Nephron progenitor cell (in vitro differentiated cells): ENCODE measurements around the gene RDM1.

ENCODE experiments used
- DNase-seq: peaks from one replicate; pipeline ENCODE4 v3.0.0; 2021
- H3K27ac Mint-ChIP-seq: 2 replicates; pipeline ENCODE4 v1.8.0; 2021; ENCODE audit warnings: mild to moderate bottlenecking, moderate library complexity, mixed read lengths
- H3K27me3 Mint-ChIP-seq: 2 replicates; pipeline ENCODE4 v1.8.0; 2021; ENCODE audit warnings: mild to moderate bottlenecking, low read depth, mixed read lengths; ENCODE audit not compliant: poor library complexity
- H3K36me3 Mint-ChIP-seq: 2 replicates; pipeline ENCODE4 v1.8.0; 2021; ENCODE audit warnings: low read depth, mixed read lengths
- H3K4me1 Mint-ChIP-seq: 2 replicates; pipeline ENCODE4 v1.8.0; 2021; ENCODE audit warnings: mixed read lengths
- H3K4me3 Mint-ChIP-seq: 2 replicates; pipeline ENCODE4 v1.8.0; 2021; ENCODE audit warnings: mild to moderate bottlenecking, moderate library complexity, mixed read lengths
- H3K9me3 Mint-ChIP-seq: 2 replicates; pipeline ENCODE4 v1.8.0; 2021; ENCODE audit warnings: mild to moderate bottlenecking, moderate library complexity, mixed read lengths
- CTCF ChIP-seq: fragments of 200-600 bp; sonication (generic); IDR thresholded peaks from 2 replicates; pipeline ENCODE4 v1.5.0; 2021; ENCODE audit warnings: antibody characterized with exemption

Gene RDM1

GRCh38 chr17:35877345-35878029 is 53.1 kb downstream of the RDM1 start:
- no peaks in the 10 kb centered on the region for H3K36me3 Mint-ChIP-seq
- H3K27ac Mint-ChIP-seq, result no peak overlapping the region
- peaks cover 17% of the 10 kb centered on the region for H3K27me3 Mint-ChIP-seq
- DNase-seq, result no peak
- H3K4me3 Mint-ChIP-seq, result no peak overlapping the region
- no peaks in the 10 kb centered on the region for H3K9me3 Mint-ChIP-seq
- TF ChIP-seq CTCF, result no peak
- H3K4me1 Mint-ChIP-seq, result peaks cover 16% of the 10 kb centered on the region

- no peak for DNase-seq
- Mint-ChIP-seq H3K4me3 (no peak overlapping the region), H3K27ac (no peak overlapping the region), H3K27me3 (peaks cover 17% of the 10 kb centered on the region), H3K36me3 (no peaks in the 10 kb centered on the region), H3K9me3 (no peaks in the 10 kb centered on the region), H3K4me1 (peaks cover 16% of the 10 kb centered on the region)
- no peak for TF ChIP-seq CTCF
These were observed 54.0 kb downstream of the RDM1 start for GRCh38 chr17:35876534-35876933.

- H3K27me3 Mint-ChIP-seq, result peaks cover 17% of the 10 kb centered on the region
- no peaks in the 10 kb centered on the region for H3K9me3 Mint-ChIP-seq
- H3K4me1 Mint-ChIP-seq, result peaks cover 16% of the 10 kb centered on the region
- no peak overlapping the region for H3K27ac Mint-ChIP-seq
- H3K4me3 Mint-ChIP-seq, result no peak overlapping the region
- no peaks in the 10 kb centered on the region for H3K36me3 Mint-ChIP-seq
- no peak for DNase-seq
- no peak for TF ChIP-seq CTCF
These were observed 54.8 kb downstream of the RDM1 start for GRCh38 chr17:35875800-35876139.

GRCh38 chr17:35875072-35875799 is 55.3 kb downstream of the RDM1 start:
- DNase-seq, result no peak
- peaks cover 16% of the 10 kb centered on the region for H3K4me1 Mint-ChIP-seq
- peaks cover 17% of the 10 kb centered on the region for H3K27me3 Mint-ChIP-seq
- no peak overlapping the region for H3K4me3 Mint-ChIP-seq
- no peak for TF ChIP-seq CTCF
- no peak overlapping the region for H3K27ac Mint-ChIP-seq
- H3K9me3 Mint-ChIP-seq, result no peaks in the 10 kb centered on the region
- no peaks in the 10 kb centered on the region for H3K36me3 Mint-ChIP-seq

GRCh38 chr17:35872196-35872980 is 58.2 kb downstream of the RDM1 start:
- Mint-ChIP-seq H3K36me3 (no peaks in the 10 kb centered on the region), H3K4me1 (peaks cover 16% of the 10 kb centered on the region), H3K4me3 (no peak overlapping the region), H3K27ac (no peak overlapping the region), H3K9me3 (no peaks in the 10 kb centered on the region), H3K27me3 (peaks cover 7% of the 10 kb centered on the region)
- no peak for TF ChIP-seq CTCF
- no peak for DNase-seq
